Ammon's horn (tissue), 1 donor: ENCODE data around the gene EME1.

Experiments
- DNase-seq: peaks from one replicate; pipeline ENCODE4 v3.0.0-alpha.2; 2016; ENCODE audit warnings: low spot score

EME1 gene

GRCh38 chr17:50364061-50364458, 9.0 kb upstream of the EME1 start:
- no peak for DNase-seq

DNA sequence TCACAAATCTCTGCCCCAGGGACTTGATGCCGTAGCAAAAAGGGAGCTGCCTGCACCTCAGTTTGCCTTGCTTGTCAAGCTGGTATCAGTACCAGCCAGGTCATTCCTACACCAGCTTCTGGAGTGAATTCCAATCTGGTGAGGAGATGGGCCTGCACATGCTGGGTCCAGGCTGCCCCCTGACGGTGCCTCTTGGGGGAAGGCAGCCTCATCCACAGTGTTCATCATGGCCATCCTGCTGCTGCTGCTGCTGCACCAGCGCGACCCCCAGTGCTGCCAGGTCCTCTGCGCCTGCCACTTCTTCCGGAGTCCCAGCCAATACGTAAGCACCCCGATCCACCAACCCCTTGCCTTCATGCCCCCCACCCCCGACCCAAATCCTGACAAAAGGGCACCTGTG, 8.3 kb upstream of the EME1 start:
- DNase-seq: no peak

DNA sequence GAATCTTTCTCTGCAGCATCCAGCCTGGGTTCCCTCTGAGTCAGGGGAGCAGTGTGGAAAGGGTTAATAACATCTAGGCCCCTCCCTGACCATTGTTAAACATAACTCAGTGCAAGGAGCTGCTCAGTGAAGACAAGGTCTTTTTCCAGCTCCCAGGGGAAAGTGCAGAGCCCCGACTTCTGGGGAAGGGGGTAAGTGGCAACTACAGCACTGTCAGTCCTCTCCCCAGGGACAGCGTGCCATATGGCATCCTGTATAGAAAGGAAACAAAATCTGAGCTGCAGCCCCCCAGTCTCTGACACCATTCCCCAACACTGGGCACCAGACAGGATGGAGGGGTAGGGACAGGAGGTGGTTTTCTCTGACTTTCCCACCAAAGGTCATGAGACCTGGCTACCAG, 7.9 kb upstream of the EME1 start:
- no peak for DNase-seq

DNA sequence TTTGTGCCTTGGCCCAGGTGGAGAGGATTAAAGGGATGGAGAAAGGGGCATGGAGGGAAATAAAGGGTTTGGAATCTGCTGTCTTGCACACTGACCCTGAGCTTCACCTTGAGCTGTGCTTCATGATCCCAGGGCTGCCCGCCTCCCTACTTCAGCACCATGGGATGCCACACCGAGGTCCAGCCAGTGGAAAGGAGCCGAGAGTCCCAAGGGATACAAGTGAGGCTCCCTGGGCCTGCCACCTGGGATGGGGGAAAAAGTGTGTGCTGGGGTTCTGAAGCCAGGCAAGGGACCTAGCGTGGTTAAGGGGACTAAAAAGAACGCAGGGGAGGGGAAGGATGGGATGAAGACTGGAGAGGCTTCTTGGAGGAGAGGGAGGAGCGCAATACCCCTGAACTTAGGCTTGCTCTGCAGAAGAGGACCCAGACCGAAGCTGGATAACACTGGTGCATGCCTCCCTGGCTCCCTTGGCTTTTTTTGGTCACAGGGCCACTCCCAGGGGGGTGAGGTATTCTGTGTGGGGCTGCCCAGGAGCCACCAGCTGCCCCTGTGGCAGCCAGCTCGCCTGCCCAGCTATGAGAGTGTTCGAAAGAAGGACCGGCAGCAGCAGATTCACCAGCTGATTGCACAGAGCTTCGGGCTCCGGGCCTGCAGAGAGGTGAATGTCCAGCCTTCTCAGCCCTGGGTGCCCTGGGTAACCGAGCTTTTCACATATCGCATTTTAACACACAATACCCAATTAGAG, 7.2 kb upstream of the EME1 start:
- DNase-seq: no peak

DNA sequence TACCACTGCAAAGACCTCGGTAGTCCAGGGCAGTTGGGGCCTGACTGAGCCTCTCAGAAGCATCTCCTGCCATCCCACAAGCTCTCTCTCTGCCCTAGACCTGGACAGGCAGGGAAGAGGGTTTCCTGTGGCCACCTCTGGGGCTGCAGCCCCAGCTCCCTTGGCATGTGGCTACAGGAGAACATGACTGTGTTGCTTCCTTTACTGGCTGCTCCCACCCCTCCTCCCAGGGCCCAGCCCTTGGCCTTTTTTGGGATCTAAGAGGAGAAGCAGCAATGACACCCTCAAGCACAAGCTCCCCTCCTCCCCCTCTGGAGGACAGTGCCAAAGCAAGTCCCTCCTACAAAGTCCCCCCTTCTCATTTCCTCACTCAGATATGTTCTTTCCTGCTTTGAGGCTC, 5.6 kb upstream of the EME1 start:
- DNase-seq: no peak

DNA sequence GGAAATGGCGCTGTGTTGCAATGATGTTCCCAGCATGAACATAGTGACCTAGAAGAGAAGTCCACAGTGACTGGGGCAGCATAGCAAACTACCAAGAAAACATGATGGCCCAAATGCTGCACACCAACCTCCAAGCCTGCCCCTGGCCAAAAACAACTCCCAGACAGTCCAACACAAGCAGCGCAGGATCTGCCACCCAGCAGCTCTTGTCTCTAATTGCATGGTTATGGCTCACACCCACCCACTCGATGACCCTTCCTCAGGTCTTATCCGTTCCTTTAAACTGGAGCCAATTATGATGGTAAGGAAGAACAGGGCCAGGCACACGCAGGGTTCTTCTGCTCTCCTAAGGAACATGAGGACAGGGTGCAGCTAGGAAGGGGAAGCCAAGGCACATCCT, 3.0 kb upstream of the EME1 start:
- no peak for DNase-seq

DNA sequence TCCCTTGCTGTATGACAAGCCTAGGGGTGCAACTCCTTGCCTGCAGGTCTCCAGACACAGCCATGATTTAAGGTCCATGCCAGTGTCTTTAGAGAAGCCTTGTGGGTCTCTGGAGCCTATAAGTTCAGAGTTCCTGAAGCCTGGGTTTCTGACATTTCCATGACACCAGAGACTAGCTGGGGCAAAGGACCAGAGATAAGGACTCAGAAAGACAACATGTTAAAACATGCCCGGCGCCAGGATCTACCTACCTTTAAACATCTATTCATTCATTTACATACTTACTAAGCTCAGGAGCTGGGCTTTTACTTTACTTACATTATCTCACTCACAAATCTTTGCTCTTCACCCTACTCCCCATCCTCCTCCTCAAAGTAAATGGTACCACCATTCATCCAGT, 1.5 kb upstream of the EME1 start:
- no peak for DNase-seq

GRCh38 chr17:50372222-50372757, 739 bp upstream of the EME1 start:
- DNase-seq: no peak

DNA sequence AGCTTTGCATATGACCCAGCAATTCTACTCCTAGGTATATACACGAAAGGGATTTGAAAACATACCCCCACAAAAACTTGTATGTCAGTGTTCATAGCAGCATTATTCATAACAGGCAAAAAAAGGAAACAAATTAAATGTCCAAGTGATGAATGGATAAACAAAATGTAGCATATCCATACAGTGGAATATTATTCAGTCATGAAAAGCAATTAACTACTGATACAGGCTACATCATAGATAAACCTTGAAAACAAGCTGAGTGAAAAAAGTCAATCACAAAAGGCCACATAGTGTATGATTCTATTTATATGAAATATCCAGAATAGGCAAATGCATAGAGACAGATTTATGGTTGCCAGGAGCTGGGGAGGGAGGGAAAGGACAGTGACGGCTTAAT, 676 bp downstream of the EME1 start:
- no peak for DNase-seq

- DNase-seq: no peak
These were observed 3.0 kb downstream of the EME1 start for GRCh38 chr17:50375858-50376538.

DNA sequence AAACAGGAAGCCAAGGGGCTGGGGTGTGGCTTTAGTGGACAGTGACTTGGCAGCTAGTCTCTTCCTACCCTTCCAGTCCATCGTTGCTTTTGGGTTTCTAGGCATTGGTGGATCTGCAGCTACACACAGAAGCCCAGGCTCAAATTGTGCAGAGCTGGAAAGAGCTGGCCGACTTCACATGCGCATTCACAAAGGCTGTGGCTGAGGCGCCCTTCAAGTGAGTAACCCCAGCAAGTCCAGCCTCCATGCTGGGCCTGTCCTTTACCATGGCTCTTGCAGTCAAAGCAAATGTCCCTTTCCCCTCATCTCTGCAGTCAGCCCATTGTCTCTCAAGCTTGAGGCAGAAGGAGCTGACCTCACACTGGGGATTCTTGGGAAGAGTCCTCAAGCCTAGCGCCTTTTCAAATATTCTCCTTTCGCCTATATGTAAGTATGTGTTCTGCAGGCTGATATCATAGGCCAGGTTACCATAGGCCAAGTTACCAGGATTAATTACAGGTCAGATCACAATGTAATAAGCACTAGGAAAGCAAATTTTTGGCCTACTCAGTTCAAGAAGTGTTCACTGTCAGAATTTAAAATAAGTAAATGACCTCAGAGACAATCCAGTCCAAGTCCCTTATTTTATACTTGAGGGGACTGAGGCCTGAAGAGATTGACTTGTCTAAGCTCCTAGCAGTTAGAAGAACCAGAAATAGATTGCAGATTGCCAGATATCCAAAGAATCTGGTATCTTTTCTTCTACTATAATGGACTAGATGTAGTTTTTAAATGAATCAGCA, 6.5 kb downstream of the EME1 start:
- no peak for DNase-seq

- DNase-seq: no peak
These were observed 7.6 kb downstream of the EME1 start for GRCh38 chr17:50380369-50381259.

- no peak for DNase-seq
These were observed 8.3 kb downstream of the EME1 start for GRCh38 chr17:50381260-50381815.

DNA sequence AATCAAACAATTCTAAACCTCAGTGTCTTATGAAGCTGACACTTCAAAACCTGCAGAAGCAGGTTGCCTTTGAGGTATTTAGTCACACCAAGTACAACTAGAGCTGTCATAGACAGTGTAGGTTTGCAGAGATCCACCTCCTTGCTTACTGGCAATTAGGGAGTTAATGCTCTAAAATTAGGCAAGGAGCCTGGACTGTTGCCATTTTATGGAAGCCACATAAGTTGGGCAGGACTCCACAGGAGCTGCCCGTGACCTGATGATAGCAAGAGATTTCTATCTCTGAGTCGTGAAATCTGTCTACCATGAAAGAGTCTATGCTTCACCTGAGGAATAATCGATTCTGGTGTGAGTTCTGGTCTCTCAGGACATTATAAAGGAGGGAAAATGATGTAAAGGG, 8.9 kb downstream of the EME1 start:
- DNase-seq: no peak

DNA sequence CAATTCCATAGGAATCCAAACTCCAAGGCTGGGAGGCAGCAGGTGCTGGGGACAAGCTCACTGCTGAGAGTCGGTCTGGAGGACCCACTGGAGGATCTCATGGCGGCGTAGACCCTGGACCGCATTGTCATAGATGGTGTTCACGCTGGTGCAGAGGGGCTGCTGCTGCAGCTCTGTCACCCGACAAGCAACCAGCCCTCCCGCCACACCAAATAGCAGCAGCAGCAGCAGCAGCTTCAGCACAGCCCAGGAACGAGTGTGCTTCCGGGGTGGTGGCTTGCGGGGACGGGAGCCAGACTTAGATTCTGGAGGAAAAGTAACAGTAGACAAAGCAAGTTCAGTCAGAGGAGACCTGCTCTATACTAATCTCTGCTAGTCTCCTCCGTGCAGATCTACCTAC, 9.9 kb downstream of the EME1 start:
- DNase-seq: no peak

DNA sequence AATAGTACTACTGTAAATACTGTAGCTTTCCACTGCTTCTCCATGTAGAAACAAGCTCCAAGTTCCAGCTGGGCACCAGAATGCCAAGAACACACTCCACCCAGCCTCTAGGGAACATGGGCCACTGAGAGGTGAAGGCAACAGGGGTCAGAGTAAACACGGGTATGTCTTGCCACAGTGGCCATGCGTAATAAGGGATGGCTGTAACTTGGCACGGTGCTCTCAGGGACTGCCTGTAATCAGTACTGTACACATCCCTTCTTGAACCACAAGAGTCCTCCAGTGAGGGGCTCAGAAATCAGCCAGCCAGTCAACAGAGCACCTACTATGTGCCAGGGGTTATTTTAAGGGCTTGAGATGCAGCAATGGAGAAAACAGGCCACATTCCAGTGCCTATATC, 13.5 kb downstream of the EME1 start:
- DNase-seq: no peak

GRCh38 chr17:50388728-50389127, 15.7 kb downstream of the EME1 start:
- DNase-seq: no peak

- DNase-seq: no peak
These were observed 16.5 kb downstream of the EME1 start for GRCh38 chr17:50389534-50389933.

- DNase-seq: no peak
These were observed 19.6 kb downstream of the EME1 start for GRCh38 chr17:50392621-50393020.

GRCh38 chr17:50393700-50394099, 20.7 kb downstream of the EME1 start:
- DNase-seq: no peak

DNA sequence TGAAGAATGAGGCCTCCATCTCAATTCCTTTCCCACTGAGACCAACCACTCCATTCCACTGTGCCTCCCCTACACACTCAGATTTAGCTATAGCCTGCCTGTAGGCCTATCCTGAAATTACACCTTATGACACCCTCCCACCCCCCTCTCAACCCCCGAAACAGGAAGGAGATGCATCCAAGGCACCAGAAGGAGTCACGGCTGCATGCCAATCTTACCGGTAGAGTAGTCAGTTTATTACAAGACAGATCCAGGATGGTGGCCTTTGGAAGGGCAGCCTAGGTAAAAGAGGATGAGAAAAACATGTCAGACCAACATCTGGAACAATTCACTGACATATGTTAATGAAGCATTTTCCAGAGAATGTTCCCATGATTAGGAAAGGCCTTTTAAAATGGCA, 21.7 kb downstream of the EME1 start:
- no peak for DNase-seq
